ENCODE results near the gene NPVF. TPM values are rescaled to one million over a fixed set of nuclear protein-coding genes. Genes with fewer than 3 reads are reported as not detected.

NPVF gene
- total RNA-seq, 1 experiment from 2014 or later = not detected

DNA sequence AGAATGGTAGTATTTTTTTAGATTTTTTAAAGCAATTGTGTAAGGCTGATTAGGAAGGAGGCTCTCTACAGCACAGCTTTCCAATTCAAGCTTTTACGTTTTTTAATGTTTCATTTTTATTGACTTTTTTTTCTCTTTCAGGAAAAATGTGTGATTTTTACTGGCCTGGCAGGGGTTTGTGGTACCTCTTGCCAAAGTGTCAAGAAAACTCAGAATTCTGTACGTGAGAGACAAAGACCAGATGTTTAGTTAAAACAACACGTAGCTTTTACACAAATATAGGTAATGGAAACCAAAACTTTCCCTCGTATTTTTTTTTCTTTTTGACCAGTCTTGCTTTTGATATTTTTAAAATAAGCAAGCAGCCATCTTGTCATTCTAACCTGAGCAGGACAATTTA, 6.0 kb upstream of the NPVF start:
- no peaks in the 10 kb centered on the region for H3K79me1 ChIP-seq (ENCODE audit: insufficient read depth, low read depth, low read length, poor library complexity, severe bottlenecking)
- no peak overlapping the region for H3K56ac ChIP-seq (ENCODE audit: insufficient read length, low read depth, low read length)
- no peak overlapping the region for H4K8ac ChIP-seq (replicated peaks; ENCODE audit: insufficient read length, low read depth, low read length)
- no peak overlapping the region for H2AK5ac ChIP-seq (ENCODE audit: insufficient read length, low read length)
- no peak overlapping the region for H2BK20ac ChIP-seq (ENCODE audit: low read depth, low read length, poor library complexity, severe bottlenecking)
- no peak overlapping the region for H2BK15ac ChIP-seq (ENCODE audit: low read depth, low read length)
- H2AFZ ChIP-seq (ENCODE audit: low read length) = no peak overlapping the region
- no peak overlapping the region for H3K9ac ChIP-seq (ENCODE audit: extremely low read depth, insufficient read length, low read length)
- H3K27ac Mint-ChIP-seq = no peak overlapping the region
- no peaks in the 10 kb centered on the region for H3K36me3 Mint-ChIP-seq (ENCODE audit: insufficient read depth in 1 of 3, low read depth in 3 of 3)
- H3K14ac ChIP-seq (ENCODE audit: insufficient read depth, low read length) = no peak overlapping the region
- peaks cover 22% of the 10 kb centered on the region for H3K27me3 Mint-ChIP-seq (ENCODE audit: low read depth)
- H3K18ac ChIP-seq (ENCODE audit: insufficient read length, low read depth, low read length) = no peak overlapping the region
- H3K9me3 ChIP-seq (ENCODE audit: control insufficient read depth, low read depth, low read length) = no peaks in the 10 kb centered on the region
- H3K9me3 Mint-ChIP-seq = no peaks in the 10 kb centered on the region; a peak in 1 of 5 replicates
- H3K4me3 Mint-ChIP-seq = no peak overlapping the region
- no peak overlapping the region for H2BK12ac ChIP-seq (ENCODE audit: insufficient read length, low read depth, low read length)
- no peaks in the 10 kb centered on the region for H3K4me1 ChIP-seq (ENCODE audit: insufficient read depth, low read length)
- no CpG with 5 or more reads among the region's 4 CpGs for WGBS (ENCODE audit: extremely low coverage, insufficient read length, low lambda C conversion rate)
- no peaks in the 10 kb centered on the region for H3K4me1 Mint-ChIP-seq
- no peak overlapping the region for H4K91ac ChIP-seq (ENCODE audit: insufficient read length, low read depth, low read length)
- no peaks in the 10 kb centered on the region for H3K27me3 ChIP-seq (ENCODE audit: insufficient read depth, low read length)
- no peak overlapping the region for H2BK120ac ChIP-seq (ENCODE audit: low read depth, low read length, poor library complexity, severe bottlenecking)
- no peak overlapping the region for H2BK5ac ChIP-seq (ENCODE audit: insufficient read length, low read length)
- no peaks in the 10 kb centered on the region for H3K23me2 ChIP-seq (ENCODE audit: insufficient read length, low read depth, low read length, poor library complexity, severe bottlenecking)
- no peak overlapping the region for H3T11ph ChIP-seq (ENCODE audit: low read length)
- H4K20me1 ChIP-seq (ENCODE audit: control insufficient read depth, insufficient read depth, insufficient read length) = no peaks in the 10 kb centered on the region
- TF ChIP-seq, protein P1, sequence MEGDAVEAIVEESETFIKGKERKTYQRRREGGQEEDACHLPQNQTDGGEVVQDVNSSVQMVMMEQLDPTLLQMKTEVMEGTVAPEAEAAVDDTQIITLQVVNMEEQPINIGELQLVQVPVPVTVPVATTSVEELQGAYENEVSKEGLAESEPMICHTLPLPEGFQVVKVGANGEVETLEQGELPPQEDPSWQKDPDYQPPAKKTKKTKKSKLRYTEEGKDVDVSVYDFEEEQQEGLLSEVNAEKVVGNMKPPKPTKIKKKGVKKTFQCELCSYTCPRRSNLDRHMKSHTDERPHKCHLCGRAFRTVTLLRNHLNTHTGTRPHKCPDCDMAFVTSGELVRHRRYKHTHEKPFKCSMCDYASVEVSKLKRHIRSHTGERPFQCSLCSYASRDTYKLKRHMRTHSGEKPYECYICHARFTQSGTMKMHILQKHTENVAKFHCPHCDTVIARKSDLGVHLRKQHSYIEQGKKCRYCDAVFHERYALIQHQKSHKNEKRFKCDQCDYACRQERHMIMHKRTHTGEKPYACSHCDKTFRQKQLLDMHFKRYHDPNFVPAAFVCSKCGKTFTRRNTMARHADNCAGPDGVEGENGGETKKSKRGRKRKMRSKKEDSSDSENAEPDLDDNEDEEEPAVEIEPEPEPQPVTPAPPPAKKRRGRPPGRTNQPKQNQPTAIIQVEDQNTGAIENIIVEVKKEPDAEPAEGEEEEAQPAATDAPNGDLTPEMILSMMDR (conservative IDR thresholded peaks at IDR 0.05) = no peak
- no peak for DNase-seq
- H3K23ac ChIP-seq (ENCODE audit: insufficient read length, low read depth, low read length) = no peak overlapping the region
- no peak overlapping the region for H3K4me2 ChIP-seq (ENCODE audit: insufficient read depth, insufficient read length, low read length)
- H3K27ac ChIP-seq (ENCODE audit: insufficient read length, low read depth, low read length) = no peak overlapping the region
- no peak overlapping the region for H3K4ac ChIP-seq (ENCODE audit: low read depth, low read length)
- H3K79me2 ChIP-seq (ENCODE audit: insufficient read depth, low read length) = no peaks in the 10 kb centered on the region
- no peak overlapping the region for H4K5ac ChIP-seq (ENCODE audit: insufficient read length, low read depth, low read length)
